GM18526 (cell line): ENCODE results near the gene HOXD4.

Experiments
- POLR2A ChIP-seq: IDR thresholded peaks from 3 replicates; pipeline ENCODE4 v1.6.1; 2011; ENCODE audit not compliant: insufficient read length; ENCODE audit errors: extremely low read depth

The HOXD4 gene

GRCh38 chr2:176129813-176130146, 21.6 kb upstream of the HOXD4 start:
- no peak for TF ChIP-seq POLR2A

GRCh38 chr2:176130147-176130956, 21.0 kb upstream of the HOXD4 start:
- TF ChIP-seq POLR2A: no peak

DNA sequence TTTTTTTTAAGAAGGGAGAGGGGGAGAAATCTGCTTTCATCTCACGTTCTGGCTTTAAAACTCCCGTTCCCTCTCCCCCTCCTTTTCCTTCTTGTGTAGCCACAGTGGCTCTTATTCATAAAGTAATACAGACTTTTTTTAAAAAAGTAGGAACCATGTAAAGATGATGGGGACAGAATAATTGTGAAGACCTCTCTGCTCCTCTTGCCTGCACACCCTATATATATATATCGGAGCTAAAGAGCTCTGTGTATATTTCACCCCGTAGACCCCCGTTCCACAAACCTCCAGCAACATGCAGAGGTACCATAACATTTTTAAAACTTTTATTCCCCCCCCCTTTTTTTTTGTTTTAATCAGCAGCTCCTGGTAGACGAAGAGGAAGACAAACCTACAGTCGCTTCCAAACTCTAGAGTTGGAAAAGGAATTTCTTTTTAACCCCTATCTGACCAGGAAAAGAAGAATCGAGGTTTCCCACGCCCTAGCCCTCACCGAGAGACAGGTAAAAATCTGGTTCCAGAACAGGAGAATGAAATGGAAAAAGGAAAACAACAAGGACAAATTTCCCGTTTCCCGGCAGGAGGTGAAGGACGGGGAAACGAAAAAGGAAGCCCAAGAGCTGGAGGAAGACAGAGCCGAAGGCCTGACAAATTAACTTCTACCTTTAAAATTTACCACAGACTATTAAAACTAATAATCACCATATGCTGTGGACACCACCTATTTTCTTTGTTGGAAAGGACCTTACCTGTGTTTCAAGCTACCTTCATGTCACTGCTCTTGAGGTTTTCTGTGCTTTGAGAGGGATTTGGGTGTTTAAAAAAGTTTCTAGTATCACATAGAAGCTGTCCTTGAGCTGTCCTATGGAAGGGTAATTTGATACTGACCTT, 20.1 kb upstream of the HOXD4 start:
- TF ChIP-seq POLR2A: no peak

DNA sequence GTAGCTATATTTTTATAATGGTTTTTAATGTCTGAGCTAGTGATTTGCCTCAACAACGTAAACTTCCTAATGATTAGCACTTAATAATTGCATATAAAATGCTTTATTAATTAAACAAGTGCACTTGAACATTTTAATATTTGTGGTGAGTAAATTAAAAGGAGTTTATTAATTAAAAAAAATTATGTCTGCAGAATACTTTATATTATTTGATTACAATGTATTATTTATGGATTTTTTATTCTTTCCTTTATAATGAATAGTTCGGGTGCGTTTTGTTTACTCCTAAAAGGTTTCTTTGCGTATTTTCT, 19.5 kb upstream of the HOXD4 start:
- TF ChIP-seq POLR2A: no peak

GRCh38 chr2:176132205-176133171, 18.9 kb upstream of the HOXD4 start:
- no peak for TF ChIP-seq POLR2A

- no peak for TF ChIP-seq POLR2A
Measured at GRCh38 chr2:176133389-176133788, 18.0 kb upstream of the HOXD4 start.

- no peak for TF ChIP-seq POLR2A
Measured at GRCh38 chr2:176134035-176134434, 17.3 kb upstream of the HOXD4 start.

DNA sequence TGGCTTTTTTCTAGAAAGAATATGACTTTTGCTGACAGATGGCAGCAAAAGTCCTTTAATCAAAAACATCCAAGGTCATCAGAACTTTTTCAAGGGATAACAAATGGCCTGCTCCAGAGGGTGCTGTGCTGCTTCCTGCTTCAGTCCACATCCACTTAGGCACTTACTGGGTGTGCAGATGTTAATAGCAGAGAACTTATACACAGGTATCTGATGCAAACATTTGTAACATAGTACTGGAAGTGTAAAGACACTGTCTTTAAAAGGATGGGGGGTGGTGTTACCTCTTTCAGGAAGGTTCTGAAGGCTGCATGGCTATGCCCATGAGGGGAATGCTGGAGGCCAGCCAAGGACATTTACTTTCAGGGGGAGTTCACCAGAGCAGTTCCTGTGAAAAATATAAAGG, 16.3 kb upstream of the HOXD4 start:
- TF ChIP-seq POLR2A: no peak

GRCh38 chr2:176136374-176137251, 14.7 kb upstream of the HOXD4 start:
- no peak for TF ChIP-seq POLR2A

GRCh38 chr2:176137252-176137580, 14.1 kb upstream of the HOXD4 start:
- TF ChIP-seq POLR2A: no peak

- TF ChIP-seq POLR2A: no peak
Measured at GRCh38 chr2:176137906-176138305, 13.4 kb upstream of the HOXD4 start.

GRCh38 chr2:176138526-176138922, 12.8 kb upstream of the HOXD4 start:
- no peak for TF ChIP-seq POLR2A

DNA sequence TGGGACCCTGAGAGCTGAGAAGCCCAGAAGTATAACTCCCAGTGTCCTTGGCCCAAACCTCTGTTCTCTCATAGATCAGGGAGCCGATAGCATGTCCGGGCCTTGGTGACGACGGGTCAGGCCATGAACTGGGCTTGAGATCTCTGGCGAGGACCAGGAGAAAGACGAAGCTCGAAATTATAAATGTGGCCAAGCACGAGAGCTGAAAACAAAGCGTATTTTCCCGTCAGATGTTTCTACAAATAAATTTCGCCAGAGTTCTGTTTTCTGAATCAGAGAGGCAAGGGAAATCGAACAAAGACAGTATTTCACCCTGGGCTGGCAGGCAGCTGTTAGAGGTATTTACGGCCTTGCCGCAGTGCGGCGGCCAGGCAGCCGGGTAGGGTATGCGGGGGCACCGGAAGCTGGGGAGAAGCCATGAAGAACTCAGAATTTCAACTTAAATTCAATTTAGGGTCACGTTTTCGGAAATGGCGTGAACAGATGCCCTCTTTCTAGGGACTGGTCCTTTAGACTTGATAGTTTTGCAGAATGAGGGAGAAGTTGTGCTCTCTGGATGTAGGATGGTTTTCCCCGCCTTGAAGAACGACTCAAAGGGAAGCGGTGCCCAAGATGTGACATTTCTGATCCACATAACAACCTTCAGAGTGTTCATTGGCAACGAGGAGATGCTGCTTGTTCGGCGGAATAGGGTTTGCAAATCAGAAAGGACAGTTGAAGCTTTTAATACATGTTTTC, 12.3 kb upstream of the HOXD4 start:
- no peak for TF ChIP-seq POLR2A
